OCI-LY1 (cell line): ENCODE measurements around the gene SESN2.

Experiments used
- CTCF ChIP-seq: fragments of 200-600 bp; sonication (generic), shearing (Covaris generic); IDR thresholded peaks from 2 replicates; pipeline ENCODE4 v1.5.1; 2017; ENCODE audit warnings: mild to moderate bottlenecking, antibody characterized with exemption, low read length, moderate library complexity, mixed read lengths
- EZH2 ChIP-seq: fragments of 200-600 bp; sonication (generic), shearing (Covaris generic); IDR thresholded peaks from 2 replicates; pipeline ENCODE4 v1.8.0; 2017; ENCODE audit warnings: borderline replicate concordance, mixed run types, mild to moderate bottlenecking, antibody characterized with exemption, low read length, moderate library complexity, mixed read lengths

- TF ChIP-seq CTCF = no peak
- TF ChIP-seq EZH2 = no peak
Measured at GRCh38 chr1:28329395-28330153, 70.3 kb downstream of the SESN2 start.
